Measurements from ENCODE around the gene WNK2.

The WNK2 gene

GRCh38 chr9:93228030-93228429, 44.1 kb downstream of the WNK2 start:
- H3K9me3 ChIP-seq (ENCODE audit: control insufficient read depth in 1 of 2, low read length in 2 of 2) = no peaks in the 10 kb centered on the region
- H3K27ac ChIP-seq (ENCODE audit: low read depth, low read length) = no peak overlapping the region
- H3K36me3 ChIP-seq (ENCODE audit: control insufficient read depth in 1 of 2, insufficient read depth in 2 of 2, low read length in 2 of 2) = no peaks in the 10 kb centered on the region
- H3K9ac ChIP-seq (ENCODE audit: low read depth in 1 of 2, low read length in 2 of 2) = no peak overlapping the region
- H3K4me1 ChIP-seq (ENCODE audit: control insufficient read depth in 1 of 2, insufficient read depth in 2 of 2, low read length in 2 of 2) = peaks cover 76 to 82% of the 10 kb centered on the region in 2 donors
- H3K27me3 ChIP-seq (ENCODE audit: control insufficient read depth in 1 of 2, insufficient read depth in 2 of 2, low read length in 2 of 2) = no peaks in the 10 kb centered on the region
- H3K4me3 ChIP-seq (ENCODE audit: low read depth in 1 of 2, low read length in 2 of 2) = no peak overlapping the region

GRCh38 chr9:93228453-93228852, 44.5 kb downstream of the WNK2 start:
- Histone ChIP-seq H3K4me3 (ENCODE audit: low read depth in 1 of 2, low read length in 2 of 2) (no peak overlapping the region), H3K4me1 (ENCODE audit: control insufficient read depth in 1 of 2, insufficient read depth in 2 of 2, low read length in 2 of 2) (peaks cover 72 to 78% of the 10 kb centered on the region in 2 donors), H3K36me3 (ENCODE audit: control insufficient read depth in 1 of 2, insufficient read depth in 2 of 2, low read length in 2 of 2) (no peaks in the 10 kb centered on the region), H3K27ac (ENCODE audit: low read depth, low read length) (no peak overlapping the region), H3K9ac (ENCODE audit: low read depth in 1 of 2, low read length in 2 of 2) (no peak overlapping the region), H3K27me3 (ENCODE audit: control insufficient read depth in 1 of 2, insufficient read depth in 2 of 2, low read length in 2 of 2) (no peaks in the 10 kb centered on the region), H3K9me3 (ENCODE audit: control insufficient read depth in 1 of 2, low read length in 2 of 2) (no peaks in the 10 kb centered on the region)

GRCh38 chr9:93229636-93230035, 45.7 kb downstream of the WNK2 start:
- H3K27ac ChIP-seq (ENCODE audit: low read depth, low read length) = no peak overlapping the region
- H3K4me3 ChIP-seq (ENCODE audit: low read depth in 1 of 2, low read length in 2 of 2) = no peak overlapping the region
- no peaks in the 10 kb centered on the region for H3K27me3 ChIP-seq (ENCODE audit: control insufficient read depth in 1 of 2, insufficient read depth in 2 of 2, low read length in 2 of 2)
- H3K36me3 ChIP-seq (ENCODE audit: control insufficient read depth in 1 of 2, insufficient read depth in 2 of 2, low read length in 2 of 2) = no peaks in the 10 kb centered on the region
- peaks cover 60 to 74% of the 10 kb centered on the region in 2 donors for H3K4me1 ChIP-seq (ENCODE audit: control insufficient read depth in 1 of 2, insufficient read depth in 2 of 2, low read length in 2 of 2)
- H3K9me3 ChIP-seq (ENCODE audit: control insufficient read depth in 1 of 2, low read length in 2 of 2) = no peaks in the 10 kb centered on the region
- H3K9ac ChIP-seq (ENCODE audit: low read depth in 1 of 2, low read length in 2 of 2) = no peak overlapping the region

- peaks cover 0 to 4% of the 10 kb centered on the region in 2 donors for H3K36me3 ChIP-seq (ENCODE audit: control insufficient read depth in 1 of 2, insufficient read depth in 2 of 2, low read length in 2 of 2)
- no peaks in the 10 kb centered on the region for H3K9me3 ChIP-seq (ENCODE audit: control insufficient read depth in 1 of 2, low read length in 2 of 2)
- H3K27me3 ChIP-seq (ENCODE audit: control insufficient read depth in 1 of 2, insufficient read depth in 2 of 2, low read length in 2 of 2) = no peaks in the 10 kb centered on the region
- peak overlapping the region; percentile 3 to 20 for H3K4me3 ChIP-seq (ENCODE audit: low read depth in 1 of 2, low read length in 2 of 2)
- no peak overlapping the region for H3K27ac ChIP-seq (ENCODE audit: low read depth, low read length)
- peak overlapping the region; percentile 30 to 37 for H3K9ac ChIP-seq (ENCODE audit: low read depth in 1 of 2, low read length in 2 of 2)
- H3K4me1 ChIP-seq (ENCODE audit: control insufficient read depth in 1 of 2, insufficient read depth in 2 of 2, low read length in 2 of 2) = peaks cover 59 to 74% of the 10 kb centered on the region in 2 donors
Observed at GRCh38 chr9:93230185-93230584, 46.2 kb downstream of the WNK2 start.

- peaks cover 0 to 8% of the 10 kb centered on the region in 2 donors for H3K36me3 ChIP-seq (ENCODE audit: control insufficient read depth in 1 of 2, insufficient read depth in 2 of 2, low read length in 2 of 2)
- H3K4me3 ChIP-seq (ENCODE audit: low read depth in 1 of 2, low read length in 2 of 2) = peak overlapping the region; percentile 20 to 51
- no peak overlapping the region for H3K27ac ChIP-seq (ENCODE audit: low read depth, low read length)
- peak overlapping the region; percentile 30 to 37 for H3K9ac ChIP-seq (ENCODE audit: low read depth in 1 of 2, low read length in 2 of 2)
- no peaks in the 10 kb centered on the region for H3K9me3 ChIP-seq (ENCODE audit: control insufficient read depth in 1 of 2, low read length in 2 of 2)
- H3K27me3 ChIP-seq (ENCODE audit: control insufficient read depth in 1 of 2, insufficient read depth in 2 of 2, low read length in 2 of 2) = no peaks in the 10 kb centered on the region
- H3K4me1 ChIP-seq (ENCODE audit: control insufficient read depth in 1 of 2, insufficient read depth in 2 of 2, low read length in 2 of 2) = peaks cover 56 to 76% of the 10 kb centered on the region in 2 donors
Observed at GRCh38 chr9:93230601-93231000, 46.7 kb downstream of the WNK2 start.

GRCh38 chr9:93231121-93231694, 47.3 kb downstream of the WNK2 start:
- H3K27me3 ChIP-seq (ENCODE audit: control insufficient read depth in 1 of 2, insufficient read depth in 2 of 2, low read length in 2 of 2) = no peaks in the 10 kb centered on the region
- H3K36me3 ChIP-seq (ENCODE audit: control insufficient read depth in 1 of 2, insufficient read depth in 2 of 2, low read length in 2 of 2) = peaks cover 0 to 13% of the 10 kb centered on the region in 2 donors
- peak overlapping the region; percentile 57 for H3K27ac ChIP-seq (ENCODE audit: low read depth, low read length)
- H3K4me3 ChIP-seq (ENCODE audit: low read depth in 1 of 2, low read length in 2 of 2) = peak overlapping the region; percentile 20 to 51
- peak overlapping the region; percentile 30 to 41 for H3K9ac ChIP-seq (ENCODE audit: low read depth in 1 of 2, low read length in 2 of 2)
- peaks cover 49 to 75% of the 10 kb centered on the region in 2 donors for H3K4me1 ChIP-seq (ENCODE audit: control insufficient read depth in 1 of 2, insufficient read depth in 2 of 2, low read length in 2 of 2)
- no peaks in the 10 kb centered on the region for H3K9me3 ChIP-seq (ENCODE audit: control insufficient read depth in 1 of 2, low read length in 2 of 2)

- Histone ChIP-seq H3K4me1 (ENCODE audit: control insufficient read depth in 1 of 2, insufficient read depth in 2 of 2, low read length in 2 of 2) (peaks cover 53 to 74% of the 10 kb centered on the region in 2 donors), H3K4me3 (ENCODE audit: low read depth in 1 of 2, low read length in 2 of 2) (peak overlapping the region in 1 of 2 donors; percentile 20), H3K9ac (ENCODE audit: low read depth in 1 of 2, low read length in 2 of 2) (peak overlapping the region; percentile 30 to 41), H3K36me3 (ENCODE audit: control insufficient read depth in 1 of 2, insufficient read depth in 2 of 2, low read length in 2 of 2) (peaks cover 0 to 17% of the 10 kb centered on the region in 2 donors), H3K9me3 (ENCODE audit: control insufficient read depth in 1 of 2, low read length in 2 of 2) (no peaks in the 10 kb centered on the region), H3K27ac (ENCODE audit: low read depth, low read length) (no peak overlapping the region), H3K27me3 (ENCODE audit: control insufficient read depth in 1 of 2, insufficient read depth in 2 of 2, low read length in 2 of 2) (no peaks in the 10 kb centered on the region)
Observed at GRCh38 chr9:93231716-93232115, 47.8 kb downstream of the WNK2 start.

- Histone ChIP-seq H3K4me1 (ENCODE audit: control insufficient read depth in 1 of 2, insufficient read depth in 2 of 2, low read length in 2 of 2) (peaks cover 50 to 72% of the 10 kb centered on the region in 2 donors), H3K4me3 (ENCODE audit: low read depth in 1 of 2, low read length in 2 of 2) (no peak overlapping the region), H3K36me3 (ENCODE audit: control insufficient read depth in 1 of 2, insufficient read depth in 2 of 2, low read length in 2 of 2) (peaks cover 0 to 22% of the 10 kb centered on the region in 2 donors), H3K9me3 (ENCODE audit: control insufficient read depth in 1 of 2, low read length in 2 of 2) (no peaks in the 10 kb centered on the region), H3K27me3 (ENCODE audit: control insufficient read depth in 1 of 2, insufficient read depth in 2 of 2, low read length in 2 of 2) (no peaks in the 10 kb centered on the region), H3K27ac (ENCODE audit: low read depth, low read length) (no peak overlapping the region), H3K9ac (ENCODE audit: low read depth in 1 of 2, low read length in 2 of 2) (no peak overlapping the region)
Observed at GRCh38 chr9:93232388-93232960, 48.5 kb downstream of the WNK2 start.

- no peak overlapping the region for H3K9ac ChIP-seq (ENCODE audit: low read depth in 1 of 2, low read length in 2 of 2)
- no peaks in the 10 kb centered on the region for H3K9me3 ChIP-seq (ENCODE audit: control insufficient read depth in 1 of 2, low read length in 2 of 2)
- H3K4me1 ChIP-seq (ENCODE audit: control insufficient read depth in 1 of 2, insufficient read depth in 2 of 2, low read length in 2 of 2) = peaks cover 45 to 69% of the 10 kb centered on the region in 2 donors
- peaks cover 0 to 24% of the 10 kb centered on the region in 2 donors for H3K36me3 ChIP-seq (ENCODE audit: control insufficient read depth in 1 of 2, insufficient read depth in 2 of 2, low read length in 2 of 2)
- H3K4me3 ChIP-seq (ENCODE audit: low read depth in 1 of 2, low read length in 2 of 2) = no peak overlapping the region
- H3K27me3 ChIP-seq (ENCODE audit: control insufficient read depth in 1 of 2, insufficient read depth in 2 of 2, low read length in 2 of 2) = no peaks in the 10 kb centered on the region
- H3K27ac ChIP-seq (ENCODE audit: low read depth, low read length) = no peak overlapping the region
Observed at GRCh38 chr9:93233033-93233432, 49.1 kb downstream of the WNK2 start.

- Histone ChIP-seq H3K27me3 (ENCODE audit: control insufficient read depth in 1 of 2, insufficient read depth in 2 of 2, low read length in 2 of 2) (no peaks in the 10 kb centered on the region), H3K27ac (ENCODE audit: low read depth, low read length) (no peak overlapping the region), H3K4me3 (ENCODE audit: low read depth in 1 of 2, low read length in 2 of 2) (no peak overlapping the region), H3K9me3 (ENCODE audit: control insufficient read depth in 1 of 2, low read length in 2 of 2) (no peaks in the 10 kb centered on the region), H3K36me3 (ENCODE audit: control insufficient read depth in 1 of 2, insufficient read depth in 2 of 2, low read length in 2 of 2) (peaks cover 0 to 38% of the 10 kb centered on the region in 2 donors), H3K9ac (ENCODE audit: low read depth in 1 of 2, low read length in 2 of 2) (no peak overlapping the region), H3K4me1 (ENCODE audit: control insufficient read depth in 1 of 2, insufficient read depth in 2 of 2, low read length in 2 of 2) (peaks cover 36 to 54% of the 10 kb centered on the region in 2 donors)
Observed at GRCh38 chr9:93234600-93234999, 50.7 kb downstream of the WNK2 start.
